HPDE6-E6E7 (cell line): Measurements from ENCODE around the gene PTPRU.

ENCODE experiments used
- DNase-seq: peaks from one replicate; pipeline ENCODE4 v3.0.0; 2011; ENCODE audit warnings: missing footprints; ENCODE audit errors: extremely low spot score

Gene PTPRU

GRCh38 chr1:29332204-29332603, 95.9 kb downstream of the PTPRU start:
- DNase-seq, result no peak

GRCh38 chr1:29333008-29333407, 96.7 kb downstream of the PTPRU start:
- no peak for DNase-seq

DNA sequence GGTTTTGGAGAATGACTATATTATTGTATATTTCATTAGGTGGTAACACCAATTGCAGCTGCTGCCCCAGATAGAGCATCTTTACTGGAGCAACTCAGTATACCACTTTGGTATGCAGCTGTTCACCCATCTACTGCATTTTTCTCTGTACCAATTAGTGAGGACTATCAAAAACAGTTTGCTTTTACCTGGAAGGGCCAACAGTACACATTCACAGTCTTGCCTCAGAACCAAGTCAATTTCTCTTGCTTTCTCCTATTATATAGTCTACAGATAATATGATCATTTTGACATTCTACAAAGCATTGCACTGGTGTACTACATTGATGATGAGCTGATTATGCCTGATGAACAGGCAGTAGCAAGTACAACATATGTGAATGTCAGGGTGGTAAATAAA, 99.3 kb downstream of the PTPRU start:
- DNase-seq, result no peak

DNA sequence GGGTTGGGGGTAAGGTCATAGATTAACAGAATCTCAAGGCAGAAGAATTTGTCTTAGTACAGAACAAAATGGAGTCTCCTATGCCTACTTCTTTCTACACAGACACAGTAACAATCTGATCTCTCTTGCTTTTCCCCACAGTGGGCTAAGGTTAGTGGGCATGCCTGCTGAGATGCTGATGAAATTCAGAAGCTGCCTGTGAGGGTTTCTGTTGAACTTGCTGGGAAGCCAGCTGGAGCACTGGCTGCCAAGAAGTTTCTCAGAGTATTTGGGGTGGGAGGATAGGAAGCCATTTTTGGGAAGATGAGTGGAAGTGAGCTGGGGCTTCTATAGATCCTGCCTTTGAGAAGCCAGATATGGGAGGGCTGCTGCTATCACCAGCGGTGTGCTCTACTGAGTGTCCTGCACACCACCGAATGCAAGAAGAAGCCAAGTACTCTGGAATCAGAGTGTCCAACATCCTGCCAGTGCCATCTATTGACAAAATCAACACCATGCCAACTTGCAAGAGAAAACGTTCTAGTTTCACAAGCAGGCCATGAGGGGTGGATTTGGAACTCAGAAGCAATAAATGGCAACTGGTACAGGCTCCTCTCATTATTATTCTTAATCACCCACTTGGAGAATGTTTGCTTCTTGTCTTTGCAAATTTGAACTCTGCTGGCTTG, 102.7 kb downstream of the PTPRU start:
- no peak for DNase-seq

- no peak for DNase-seq
Observed at GRCh38 chr1:29341936-29342335, 105.6 kb downstream of the PTPRU start.

DNA sequence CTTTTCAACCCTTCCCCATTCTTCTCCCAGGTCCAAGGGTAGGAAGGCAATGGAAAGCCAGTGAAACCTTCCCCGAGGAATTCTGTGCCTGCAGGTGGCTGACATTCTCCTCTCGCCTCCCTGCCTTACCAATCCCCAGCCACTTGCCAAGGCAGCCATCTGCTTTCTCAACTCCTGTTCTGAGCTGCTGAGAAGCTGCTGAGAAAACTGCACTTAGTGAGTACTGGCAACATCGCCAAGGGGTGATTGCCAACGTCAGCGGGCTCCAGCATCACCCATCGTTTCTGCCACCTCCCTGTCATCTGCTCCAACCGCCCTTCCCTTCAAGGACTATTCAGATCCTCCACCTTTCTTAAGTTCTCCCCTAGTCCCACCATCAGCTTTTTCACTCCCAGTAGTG, 106.0 kb downstream of the PTPRU start:
- DNase-seq, result no peak

DNA sequence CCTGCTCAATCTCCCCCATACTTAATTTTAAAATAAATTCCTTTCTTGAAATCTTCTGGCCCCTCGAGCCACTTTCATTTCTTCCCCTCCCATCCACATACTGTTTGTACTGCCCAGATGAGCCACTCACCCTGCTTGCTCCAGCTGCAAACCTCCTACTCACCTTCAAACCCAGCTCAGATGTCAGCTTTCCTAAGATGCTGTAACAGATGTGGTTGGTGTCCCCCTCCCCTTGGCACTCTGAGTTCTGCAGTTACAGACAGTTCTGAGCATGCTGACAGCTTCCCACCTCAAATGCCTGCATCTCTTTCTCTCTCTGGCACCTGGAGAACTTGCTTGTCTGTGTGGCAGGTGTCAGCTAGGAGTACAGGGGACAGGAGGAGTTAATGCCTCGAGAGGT, 106.7 kb downstream of the PTPRU start:
- no peak for DNase-seq

DNA sequence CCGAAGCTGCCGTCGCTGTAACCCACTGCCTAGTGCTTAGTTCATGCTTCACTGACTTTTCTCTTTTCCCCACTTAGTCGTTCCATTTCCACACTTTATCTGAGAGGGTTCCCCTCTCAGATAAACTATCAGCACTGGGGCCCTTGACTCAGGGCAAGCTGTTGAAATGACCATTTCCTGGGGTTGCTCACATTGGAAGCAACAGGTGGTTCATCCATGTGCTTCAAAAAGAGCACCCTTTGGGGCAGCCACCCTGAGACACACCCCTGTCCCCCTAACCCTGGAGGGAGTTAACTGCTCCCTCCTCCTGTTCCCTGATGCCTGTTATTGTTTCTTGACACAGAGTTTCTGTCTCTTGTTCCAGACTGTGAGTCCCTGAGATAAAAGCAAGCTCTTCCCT, 107.2 kb downstream of the PTPRU start:
- no peak for DNase-seq

DNA sequence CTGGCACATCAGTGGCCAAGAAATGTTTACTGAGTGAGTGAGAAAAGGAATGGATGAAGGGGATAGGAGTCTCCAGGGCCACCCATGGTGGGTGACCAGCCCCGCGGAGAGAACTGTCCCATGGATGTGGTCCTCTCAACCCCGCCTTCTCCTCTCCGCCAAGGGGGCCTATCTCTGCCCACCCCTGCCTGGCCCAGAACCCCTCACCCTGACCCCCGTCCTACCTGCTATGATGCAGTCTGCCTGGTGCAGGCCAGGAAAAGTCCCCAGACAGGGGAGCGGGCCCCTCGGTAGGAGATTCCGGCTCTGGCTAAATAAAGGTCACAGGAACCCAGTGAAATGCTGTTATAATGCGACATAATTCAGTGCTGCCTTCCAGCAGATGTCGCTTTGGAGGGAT, 107.6 kb downstream of the PTPRU start:
- DNase-seq, result no peak

DNA sequence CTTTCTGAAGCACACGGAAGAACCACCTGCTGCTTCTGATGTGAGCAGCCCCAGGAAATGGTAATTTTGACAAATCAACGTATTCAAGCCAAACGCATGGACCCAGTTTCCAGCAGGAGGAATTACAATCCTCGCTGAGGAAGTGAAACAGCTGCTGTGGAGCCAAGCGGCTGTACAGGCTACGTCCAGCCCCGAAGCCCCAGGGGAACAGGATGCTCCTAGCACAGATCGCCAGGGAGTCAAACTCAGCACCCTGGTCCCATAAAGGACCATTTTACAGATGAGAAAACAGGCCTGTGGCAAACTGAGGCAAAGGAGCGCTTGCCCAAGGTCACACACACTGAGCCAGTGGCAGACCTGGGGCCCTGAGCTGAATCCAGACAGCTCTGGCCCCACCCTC, 108.0 kb downstream of the PTPRU start:
- no peak for DNase-seq

DNA sequence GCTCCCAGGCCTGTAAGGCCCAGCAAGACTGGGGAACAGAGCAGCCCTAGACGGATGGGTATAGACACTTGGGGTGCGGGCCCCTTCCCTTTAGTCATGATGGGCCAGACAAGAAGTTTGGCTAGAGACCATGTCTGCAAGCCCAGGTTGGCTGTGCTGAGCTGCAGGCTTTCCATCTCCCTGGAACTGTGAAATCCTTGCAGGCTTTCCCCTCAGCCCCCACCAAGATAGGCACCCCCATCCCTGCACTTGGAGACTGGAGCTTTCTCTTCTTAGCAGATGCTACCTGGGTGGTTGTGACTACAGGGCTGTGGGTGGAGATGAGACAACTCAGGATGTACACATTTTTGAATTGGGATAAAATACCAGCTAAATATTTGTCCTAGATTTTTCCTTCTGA, 110.3 kb downstream of the PTPRU start:
- no peak for DNase-seq

- no peak for DNase-seq
Observed at GRCh38 chr1:29349871-29350491, 113.7 kb downstream of the PTPRU start.

GRCh38 chr1:29352719-29353420, 116.5 kb downstream of the PTPRU start:
- DNase-seq, result no peak

DNA sequence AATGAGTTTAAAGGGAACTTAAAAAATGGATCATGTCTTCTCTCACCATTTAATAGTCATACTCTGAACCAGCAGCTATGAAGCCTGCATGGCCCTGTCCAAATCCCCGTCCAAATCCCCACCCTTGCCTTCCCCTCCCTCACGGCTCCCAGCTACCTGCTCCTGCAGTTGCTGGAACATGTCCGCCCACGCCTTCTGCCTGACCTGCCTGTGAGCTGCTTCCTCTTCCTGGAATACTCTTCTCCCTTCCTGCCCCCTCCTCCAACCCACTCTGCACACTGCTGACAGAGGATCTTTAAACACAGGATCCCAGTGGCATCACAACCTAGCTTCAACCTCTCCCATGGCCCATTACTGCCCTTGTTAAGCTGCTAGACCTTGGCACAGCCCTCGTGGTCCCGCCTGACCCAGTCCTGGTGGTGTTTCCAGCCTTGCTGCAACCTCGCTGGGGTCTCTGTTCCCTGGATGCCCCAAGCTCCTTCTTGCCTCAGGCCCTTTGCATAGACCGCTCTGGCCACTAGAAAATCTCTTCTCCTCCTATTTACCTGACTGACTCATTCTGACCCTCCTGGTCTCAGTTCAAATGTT, 118.3 kb downstream of the PTPRU start:
- DNase-seq, result peak; percentile 25

GRCh38 chr1:29355375-29355774, 119.1 kb downstream of the PTPRU start:
- DNase-seq, result no peak

DNA sequence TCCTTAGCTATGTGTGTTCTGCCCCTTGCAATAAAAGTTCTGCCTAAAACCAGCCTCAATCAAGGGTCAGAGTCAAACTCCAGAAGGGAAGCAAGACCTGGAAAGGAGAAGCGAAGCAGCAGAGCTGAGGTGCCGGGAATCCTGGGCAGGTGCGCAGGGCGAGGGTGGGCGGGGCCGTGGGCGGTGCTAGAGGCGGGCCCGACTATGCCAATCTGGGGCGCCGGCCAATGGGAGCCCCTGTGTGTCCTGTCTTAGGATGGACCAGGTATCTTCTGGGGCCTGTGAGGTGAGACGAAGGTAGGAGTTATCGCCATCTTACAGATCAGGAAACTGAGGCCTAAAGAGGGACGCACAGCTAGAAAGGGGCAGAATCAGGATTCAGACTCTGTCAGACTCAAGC, 120.3 kb downstream of the PTPRU start:
- no peak for DNase-seq

- DNase-seq, result no peak
Observed at GRCh38 chr1:29357452-29357851, 121.1 kb downstream of the PTPRU start.

DNA sequence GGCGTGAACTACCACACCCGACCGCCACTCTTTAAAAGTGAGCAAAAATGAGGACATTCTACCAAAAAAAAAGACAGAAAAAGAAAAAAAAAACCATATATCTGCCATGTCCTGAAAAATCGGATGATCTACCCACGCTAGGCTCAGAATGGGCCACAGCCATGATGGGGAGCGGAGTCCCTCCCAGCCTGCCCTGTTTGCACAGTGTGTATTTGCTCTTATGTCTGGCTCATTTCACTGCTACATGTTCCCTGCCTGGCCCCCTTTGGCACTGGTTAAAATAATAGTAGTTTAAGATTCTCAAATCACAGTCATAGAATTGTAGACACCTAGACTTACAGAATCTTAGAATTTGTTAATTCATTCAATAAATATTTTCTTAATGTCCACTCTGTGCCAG, 121.9 kb downstream of the PTPRU start:
- no peak for DNase-seq

GRCh38 chr1:29360768-29361167, 124.4 kb downstream of the PTPRU start:
- no peak for DNase-seq

- DNase-seq, result no peak
Observed at GRCh38 chr1:29361686-29362085, 125.4 kb downstream of the PTPRU start.

DNA sequence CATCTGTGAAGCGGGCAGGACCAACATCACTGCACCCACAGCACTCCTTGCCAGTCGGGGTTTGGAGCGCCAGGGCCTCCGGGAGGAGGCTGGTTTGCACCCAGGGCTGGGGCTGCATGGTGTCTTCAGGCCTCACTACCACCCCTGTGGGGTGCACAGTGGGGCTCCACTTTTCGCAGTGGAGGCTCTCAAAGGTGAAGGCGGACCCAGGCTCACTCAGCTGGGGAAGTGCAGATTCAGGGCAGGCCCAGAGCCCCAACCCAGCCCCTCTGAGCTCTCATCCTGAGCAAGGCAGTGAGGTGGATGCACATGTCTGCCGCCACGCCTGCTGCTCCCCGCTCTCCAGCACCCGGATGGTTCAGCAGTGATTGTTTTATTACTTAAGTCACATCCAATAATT, 125.8 kb downstream of the PTPRU start:
- no peak for DNase-seq

DNA sequence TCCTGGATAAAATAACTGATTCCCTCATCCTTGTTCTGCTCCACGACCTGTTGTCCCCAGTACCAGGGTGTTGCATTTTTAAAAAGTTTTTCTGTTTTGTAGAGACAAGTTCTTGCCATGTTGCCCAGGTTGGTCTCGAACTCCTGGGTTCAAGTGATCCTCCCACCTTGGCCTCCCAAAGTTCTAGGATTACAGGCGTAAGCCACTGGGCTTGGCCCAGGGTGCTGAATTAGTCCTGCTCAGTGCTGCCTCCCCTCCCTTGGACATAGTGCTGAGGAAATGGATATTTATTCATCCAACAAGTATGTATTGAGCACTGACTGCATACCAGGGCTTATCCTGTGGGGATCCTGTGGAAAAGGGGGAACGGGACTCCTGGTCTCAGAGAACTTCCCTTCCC, 126.4 kb downstream of the PTPRU start:
- no peak for DNase-seq

GRCh38 chr1:29363536-29363935, 127.2 kb downstream of the PTPRU start:
- no peak for DNase-seq
